Upper lobe of left lung (tissue), 6 donors: ENCODE data around the gene TMEM108. TPM values are rescaled to one million over a fixed set of nuclear protein-coding genes. Genes with fewer than 3 reads are reported as not detected.

ENCODE experiments used
- ATAC-seq, 2 donors: fragments of 200-7000 bp; cut with Tn5 transposase; one replicate each; pipeline ENCODE4 v1.9.1; 2022; ENCODE audit warnings: mild to moderate bottlenecking in 2 of 2, moderate library complexity in 2 of 2; ENCODE audit not compliant: low FRiP score in 2 of 2
- DNase-seq, 2 donors: peaks; one replicate each; pipeline ENCODE4 v3.0.0-alpha.2; 2019 to 2020
- H3K27ac ChIP-seq, 4 donors: fragments of 200-600 bp; sonication (generic); one replicate each; pipeline ENCODE4 v1.5.1; 2016 to 2019
- H3K27me3 ChIP-seq, 4 donors: fragments of 200-600 bp; sonication (generic); one replicate each; pipeline ENCODE4 v1.5.1; 2017 to 2019
- H3K36me3 ChIP-seq, 4 donors: fragments of 200-600 bp; sonication (generic); one replicate each; pipeline ENCODE4 v1.5.1; 2016 to 2019
- H3K4me1 ChIP-seq, 4 donors: fragments of 200-600 bp; sonication (generic); one replicate each; pipeline ENCODE4 v1.5.1; 2018 to 2019
- H3K4me3 ChIP-seq, 4 donors: fragments of 200-600 bp; sonication (generic); one replicate each; pipeline ENCODE4 v1.5.1; 2017 to 2019; ENCODE audit warnings: mild to moderate bottlenecking in 2 of 4, moderate library complexity in 1 of 4
- H3K9me3 ChIP-seq, 4 donors: fragments of 200-600 bp; sonication (generic); one replicate each; pipeline ENCODE4 v1.5.1; 2018 to 2019
- EP300 ChIP-seq, 4 donors: sonication (generic); formaldehyde crosslinking; IDR thresholded peaks; one replicate each; pipeline ENCODE4 v1.5.1; 2017; ENCODE audit warnings: antibody characterized with exemption in 4 of 4, control low read depth in 2 of 4
- POLR2A ChIP-seq, 4 donors: fragments of 450-650 bp; IDR thresholded peaks; one replicate each; pipeline ENCODE4 v1.5.1; 2016 to 2017; ENCODE audit warnings: antibody characterized with exemption in 4 of 4, mild to moderate bottlenecking in 2 of 4
- POLR2AphosphoS5 ChIP-seq, 2 donors: sonication (generic); formaldehyde crosslinking; IDR thresholded peaks; one replicate each; pipeline ENCODE4 v1.5.1; 2017; ENCODE audit warnings: antibody characterized with exemption in 2 of 2
- WGBS, 2 donors: methylation state at CpG; one replicate each; pipeline ENCODE4 v1.1.5; 2017 to 2018; 5-methylcytosine and 5-hydroxymethylcytosine counted together
- total RNA-seq, 6 donors: library from RNA; depleted of rRNA in 4 of 6; stranded (reverse); fragments of >200 nt in 4 of 6; gene quantifications; one replicate each; pipeline versions ENCODE4 v1.1.0 to v1.2.1, GENCODE V29; 2016 to 2021
- TF ChIP-seq, protein P1 (sequence below), 6 experiments: fragments of 450-650 bp in 4 of 6; fragments of 200-600 bp in 2 of 6; sonication (generic) in 2 of 6; IDR thresholded peaks; one replicate each; pipeline ENCODE4 v1.5.1; 2016 to 2019; ENCODE audit warnings: antibody characterized with exemption in 6 of 6
- donor health status: DM: no; HTN: no; CAD: no; lungs with moderate emphysema.
- donor health status: DM: no; HTN: yes; CAD: no; lungs with severe emphysema.

TMEM108 gene
- total RNA-seq, 6 donors from 2014 or later, result 3.1 to 13.0 (median 7.9) TPM

DNA sequence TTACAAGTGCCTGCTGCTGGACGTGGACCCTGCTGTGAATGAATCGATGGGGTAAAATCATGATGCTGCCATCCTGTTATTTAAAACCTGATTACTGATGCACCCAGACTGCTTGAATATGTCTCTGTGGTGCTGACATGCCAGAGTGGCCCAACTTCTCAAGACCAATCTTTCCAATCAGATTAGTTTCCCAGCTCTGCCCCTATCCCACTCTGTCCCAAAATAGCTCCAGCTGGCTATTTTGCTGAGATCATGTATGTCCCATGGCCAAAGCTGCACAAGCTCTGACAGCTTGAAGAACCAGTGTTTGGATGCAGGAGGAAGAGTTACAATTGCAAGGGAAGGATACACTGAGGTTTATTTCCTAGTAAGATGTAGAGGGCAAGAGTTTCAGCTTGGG is 153.6 kb downstream of the TMEM108 start:
- Histone ChIP-seq H3K36me3 (no peaks in the 10 kb centered on the region), H3K27ac (no peak overlapping the region), H3K4me3 (no peak overlapping the region), H3K27me3 (no peaks in the 10 kb centered on the region), H3K4me1 (no peaks in the 10 kb centered on the region), H3K9me3 (no peaks in the 10 kb centered on the region)
- WGBS, 2 donors, result 80 to 81% methylated on average over 2 of the region's 2 CpGs
- ATAC-seq (no peak), DNase-seq (no peak)
- no peak for TF ChIP-seq EP300 (IDR thresholded peaks at IDR 0.05)
- no peak for TF ChIP-seq POLR2A (IDR thresholded peaks at IDR 0.05)
- no peak for TF ChIP-seq POLR2AphosphoS5 (IDR thresholded peaks at IDR 0.05)
- TF ChIP-seq, protein P1, sequence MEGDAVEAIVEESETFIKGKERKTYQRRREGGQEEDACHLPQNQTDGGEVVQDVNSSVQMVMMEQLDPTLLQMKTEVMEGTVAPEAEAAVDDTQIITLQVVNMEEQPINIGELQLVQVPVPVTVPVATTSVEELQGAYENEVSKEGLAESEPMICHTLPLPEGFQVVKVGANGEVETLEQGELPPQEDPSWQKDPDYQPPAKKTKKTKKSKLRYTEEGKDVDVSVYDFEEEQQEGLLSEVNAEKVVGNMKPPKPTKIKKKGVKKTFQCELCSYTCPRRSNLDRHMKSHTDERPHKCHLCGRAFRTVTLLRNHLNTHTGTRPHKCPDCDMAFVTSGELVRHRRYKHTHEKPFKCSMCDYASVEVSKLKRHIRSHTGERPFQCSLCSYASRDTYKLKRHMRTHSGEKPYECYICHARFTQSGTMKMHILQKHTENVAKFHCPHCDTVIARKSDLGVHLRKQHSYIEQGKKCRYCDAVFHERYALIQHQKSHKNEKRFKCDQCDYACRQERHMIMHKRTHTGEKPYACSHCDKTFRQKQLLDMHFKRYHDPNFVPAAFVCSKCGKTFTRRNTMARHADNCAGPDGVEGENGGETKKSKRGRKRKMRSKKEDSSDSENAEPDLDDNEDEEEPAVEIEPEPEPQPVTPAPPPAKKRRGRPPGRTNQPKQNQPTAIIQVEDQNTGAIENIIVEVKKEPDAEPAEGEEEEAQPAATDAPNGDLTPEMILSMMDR (IDR thresholded peaks at IDR 0.05), result no peak

DNA sequence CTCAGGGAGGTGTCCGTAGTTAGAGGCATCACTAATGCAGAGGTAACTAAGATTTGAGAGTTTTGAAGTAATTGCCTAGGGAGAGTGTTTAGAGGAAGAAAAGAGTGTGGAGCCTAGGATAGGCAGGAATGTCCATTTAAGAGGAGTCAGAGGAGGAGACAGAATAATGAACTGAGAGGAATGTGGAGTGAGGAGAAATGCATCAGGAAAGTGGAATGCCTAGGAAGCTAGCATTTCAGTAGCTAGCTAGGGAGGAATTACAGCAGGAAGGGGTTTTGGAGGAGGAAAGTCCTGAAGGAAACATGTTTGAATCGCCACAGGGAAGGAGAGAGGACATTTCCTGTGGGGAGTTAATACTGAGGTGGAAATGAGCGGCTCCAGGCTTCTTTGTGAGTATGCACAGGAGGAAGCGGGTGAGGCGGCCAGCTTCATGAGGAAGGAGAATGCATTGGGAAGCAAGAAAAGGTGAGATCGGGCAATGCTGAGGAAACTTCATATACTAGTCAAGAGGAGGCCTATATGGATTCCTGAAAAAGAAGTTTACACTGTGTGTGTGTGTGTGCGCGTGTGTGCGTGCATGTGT is 154.3 kb downstream of the TMEM108 start:
- TF ChIP-seq POLR2AphosphoS5 (IDR thresholded peaks at IDR 0.05) (no peak), POLR2A (IDR thresholded peaks at IDR 0.05) (no peak), EP300 (IDR thresholded peaks at IDR 0.05) (no peak)
- TF ChIP-seq, protein P1 (IDR thresholded peaks at IDR 0.05), result no peak
- Histone ChIP-seq H3K27ac (no peak overlapping the region), H3K4me3 (no peak overlapping the region), H3K27me3 (no peaks in the 10 kb centered on the region), H3K4me1 (no peaks in the 10 kb centered on the region), H3K9me3 (no peaks in the 10 kb centered on the region), H3K36me3 (no peaks in the 10 kb centered on the region)
- 69 to 82% methylated on average over 9 of the region's 9 CpGs for WGBS, 2 donors
- no peak for DNase-seq
- no peak for ATAC-seq

DNA sequence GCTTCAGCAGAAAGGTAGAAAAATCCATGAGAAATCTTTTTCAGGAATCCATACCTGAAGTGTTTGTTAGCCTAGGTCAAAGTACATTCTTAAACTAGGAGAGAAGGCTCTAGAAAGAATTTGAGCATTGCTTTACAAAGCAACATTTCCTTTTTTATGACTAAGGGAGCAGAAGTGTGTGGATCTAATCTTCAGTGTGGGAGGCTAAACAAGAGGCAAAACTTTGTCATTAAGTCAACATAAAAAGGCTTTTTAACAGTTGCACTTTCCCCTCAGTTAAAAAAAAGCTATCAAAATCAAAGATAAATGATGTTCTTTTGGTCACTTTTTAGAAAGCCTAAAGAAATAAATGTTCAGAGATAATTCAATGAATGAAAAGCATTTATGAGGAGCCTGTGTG is 154.8 kb downstream of the TMEM108 start:
- Histone ChIP-seq H3K4me3 (no peak overlapping the region), H3K4me1 (no peaks in the 10 kb centered on the region), H3K27me3 (no peaks in the 10 kb centered on the region), H3K9me3 (no peaks in the 10 kb centered on the region), H3K36me3 (no peaks in the 10 kb centered on the region), H3K27ac (no peak overlapping the region)
- no peak for DNase-seq
- ATAC-seq, result no peak
- TF ChIP-seq, protein P1 (IDR thresholded peaks at IDR 0.05), result no peak
- TF ChIP-seq EP300 (IDR thresholded peaks at IDR 0.05), result no peak
- no peak for TF ChIP-seq POLR2AphosphoS5 (IDR thresholded peaks at IDR 0.05)
- TF ChIP-seq POLR2A (IDR thresholded peaks at IDR 0.05), result no peak

DNA sequence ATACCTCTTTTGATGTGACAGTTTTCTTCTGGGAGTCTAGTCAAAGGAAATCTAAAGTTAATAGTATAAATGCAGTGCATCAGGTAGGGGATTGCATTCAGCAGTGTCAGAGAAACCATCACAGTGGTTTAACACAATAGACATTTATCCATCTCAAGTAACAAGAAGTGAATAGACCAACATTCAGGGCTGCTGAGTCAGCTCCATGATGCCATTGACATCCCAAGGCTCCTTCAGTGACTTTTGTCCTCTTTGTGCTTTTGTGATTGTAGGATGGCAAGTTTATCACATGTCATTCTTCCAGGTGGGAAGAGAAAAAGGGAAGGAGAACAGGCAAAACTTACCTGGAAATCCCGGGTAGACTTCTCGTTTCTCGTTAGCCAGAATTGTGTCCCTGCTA is 158.3 kb downstream of the TMEM108 start:
- H3K36me3 ChIP-seq, result no peaks in the 10 kb centered on the region
- no peak for DNase-seq
- TF ChIP-seq POLR2AphosphoS5 (IDR thresholded peaks at IDR 0.05) (no peak), EP300 (IDR thresholded peaks at IDR 0.05) (no peak), POLR2A (IDR thresholded peaks at IDR 0.05) (no peak)
- TF ChIP-seq, protein P1 (IDR thresholded peaks at IDR 0.05), result no peak
- no peak overlapping the region for H3K27ac ChIP-seq
- peaks cover 0 to 9% (median 0%) of the 10 kb centered on the region in 4 donors for H3K9me3 ChIP-seq
- H3K27me3 ChIP-seq, result no peaks in the 10 kb centered on the region
- WGBS, 2 donors, result 85 to 97% methylated on average over 3 of the region's 3 CpGs
- H3K4me3 ChIP-seq, result no peak overlapping the region
- H3K4me1 ChIP-seq, result no peaks in the 10 kb centered on the region
- no peak for ATAC-seq

DNA sequence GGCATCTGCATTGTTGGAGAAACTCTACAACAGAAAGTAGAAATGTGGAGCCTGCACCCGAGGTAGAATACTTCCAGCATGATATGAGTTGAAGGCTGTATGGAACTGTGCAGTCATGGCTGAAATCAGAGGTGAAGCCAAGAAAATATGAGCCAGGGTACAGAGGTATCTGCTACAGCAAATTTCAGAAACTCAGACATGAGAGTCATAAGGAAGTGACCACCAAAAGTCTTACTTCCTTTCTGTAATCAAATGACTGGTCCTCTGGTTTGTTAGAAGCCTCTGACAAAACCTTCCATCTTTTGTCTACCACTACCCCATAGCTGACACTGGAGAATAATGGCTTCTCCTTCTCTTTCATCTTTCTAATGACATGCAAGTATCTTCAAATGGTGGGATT is 159.4 kb downstream of the TMEM108 start:
- TF ChIP-seq POLR2A (IDR thresholded peaks at IDR 0.05), result no peak
- TF ChIP-seq POLR2AphosphoS5 (IDR thresholded peaks at IDR 0.05), result no peak
- no peak for TF ChIP-seq EP300 (IDR thresholded peaks at IDR 0.05)
- TF ChIP-seq, protein P1 (IDR thresholded peaks at IDR 0.05), result no peak
- Histone ChIP-seq H3K36me3 (no peaks in the 10 kb centered on the region), H3K27ac (no peak overlapping the region), H3K4me1 (no peaks in the 10 kb centered on the region), H3K9me3 (peaks cover 0 to 9% (median 0%) of the 10 kb centered on the region in 4 donors), H3K27me3 (no peaks in the 10 kb centered on the region), H3K4me3 (no peak overlapping the region)
- 85 to 92% methylated on average over 1 of the region's 1 CpG for WGBS, 2 donors
- ATAC-seq, result no peak
- no peak for DNase-seq
